ENCODE results near the gene NOL6.

NOL6 gene

DNA sequence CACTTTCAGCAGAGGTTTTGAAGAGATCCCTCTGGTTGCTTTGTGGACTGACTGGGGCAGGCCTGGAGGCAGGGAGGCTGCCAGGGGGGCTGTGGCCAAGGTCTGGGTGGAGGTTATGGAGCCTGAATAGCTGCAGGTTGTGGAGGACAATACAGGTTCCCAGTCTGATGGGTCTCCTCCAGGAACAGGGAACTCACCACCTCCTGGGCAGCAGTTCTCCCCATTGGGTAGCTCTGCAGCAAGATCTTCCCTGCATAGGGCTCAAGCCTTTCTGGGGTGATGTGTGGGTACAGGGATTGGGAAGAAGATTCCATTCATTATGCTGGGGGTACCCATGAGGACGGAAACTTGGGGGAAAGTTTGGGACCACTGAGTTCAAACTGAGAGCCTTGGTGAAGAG lies 33.1 kb downstream of the NOL6 start:
- H3K4me3 ChIP-seq (ENCODE audit: low read length), result no peak overlapping the region
- no peak for DNase-seq (ENCODE audit: low read depth)
- TF ChIP-seq, protein P1, sequence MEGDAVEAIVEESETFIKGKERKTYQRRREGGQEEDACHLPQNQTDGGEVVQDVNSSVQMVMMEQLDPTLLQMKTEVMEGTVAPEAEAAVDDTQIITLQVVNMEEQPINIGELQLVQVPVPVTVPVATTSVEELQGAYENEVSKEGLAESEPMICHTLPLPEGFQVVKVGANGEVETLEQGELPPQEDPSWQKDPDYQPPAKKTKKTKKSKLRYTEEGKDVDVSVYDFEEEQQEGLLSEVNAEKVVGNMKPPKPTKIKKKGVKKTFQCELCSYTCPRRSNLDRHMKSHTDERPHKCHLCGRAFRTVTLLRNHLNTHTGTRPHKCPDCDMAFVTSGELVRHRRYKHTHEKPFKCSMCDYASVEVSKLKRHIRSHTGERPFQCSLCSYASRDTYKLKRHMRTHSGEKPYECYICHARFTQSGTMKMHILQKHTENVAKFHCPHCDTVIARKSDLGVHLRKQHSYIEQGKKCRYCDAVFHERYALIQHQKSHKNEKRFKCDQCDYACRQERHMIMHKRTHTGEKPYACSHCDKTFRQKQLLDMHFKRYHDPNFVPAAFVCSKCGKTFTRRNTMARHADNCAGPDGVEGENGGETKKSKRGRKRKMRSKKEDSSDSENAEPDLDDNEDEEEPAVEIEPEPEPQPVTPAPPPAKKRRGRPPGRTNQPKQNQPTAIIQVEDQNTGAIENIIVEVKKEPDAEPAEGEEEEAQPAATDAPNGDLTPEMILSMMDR (IDR thresholded peaks at IDR 0.05; ENCODE audit: insufficient read depth, low read depth, low read length, missing control alignments), result no peak

DNA sequence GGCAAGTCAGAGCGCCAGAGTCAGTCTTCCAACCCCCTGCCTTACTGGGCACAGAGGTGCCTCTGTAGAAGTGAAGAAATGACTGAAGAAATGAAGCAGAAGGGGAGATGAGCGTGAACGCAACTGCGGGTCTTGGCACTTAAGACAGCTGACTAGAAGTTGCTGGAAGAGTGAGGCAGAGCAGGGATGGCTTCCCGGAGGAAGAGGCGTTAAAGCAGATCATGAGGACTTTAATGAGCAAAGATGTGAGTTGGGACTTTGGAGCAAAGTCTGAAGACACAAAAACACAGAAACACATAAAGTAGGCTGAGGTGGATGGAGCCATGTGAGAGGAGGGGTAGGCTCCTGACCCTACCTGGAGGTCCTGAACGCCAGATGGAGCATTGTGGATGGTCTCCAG lies 33.5 kb downstream of the NOL6 start:
- TF ChIP-seq, protein P1 (IDR thresholded peaks at IDR 0.05; ENCODE audit: insufficient read depth, low read depth, low read length, missing control alignments), result no peak
- DNase-seq (ENCODE audit: low read depth), result no peak
- no peak overlapping the region for H3K4me3 ChIP-seq (ENCODE audit: low read length)

DNA sequence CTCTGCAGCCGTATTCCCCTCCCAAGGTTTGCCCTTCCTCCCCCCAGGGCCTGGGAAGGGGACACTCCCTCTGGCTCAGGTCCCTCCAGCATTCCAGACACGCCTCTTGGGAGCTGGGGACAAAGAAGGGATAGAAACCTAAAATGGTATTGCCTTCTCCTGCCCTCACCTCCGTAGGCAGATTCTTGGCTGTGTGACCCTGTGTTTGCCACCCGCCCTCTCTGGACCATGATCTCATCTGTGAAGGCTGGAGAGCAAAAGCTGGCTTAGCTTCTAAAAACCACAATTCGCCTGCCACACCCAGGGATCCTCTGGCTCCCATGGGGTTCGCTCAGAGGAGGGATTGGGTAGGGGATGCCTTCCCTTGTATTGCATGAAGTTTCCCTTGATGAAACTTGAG lies 34.0 kb downstream of the NOL6 start:
- H3K4me3 ChIP-seq (ENCODE audit: low read length), result no peak overlapping the region
- TF ChIP-seq, protein P1 (IDR thresholded peaks at IDR 0.05; ENCODE audit: insufficient read depth, low read depth, low read length, missing control alignments), result no peak
- DNase-seq (ENCODE audit: low read depth), result no peak

DNA sequence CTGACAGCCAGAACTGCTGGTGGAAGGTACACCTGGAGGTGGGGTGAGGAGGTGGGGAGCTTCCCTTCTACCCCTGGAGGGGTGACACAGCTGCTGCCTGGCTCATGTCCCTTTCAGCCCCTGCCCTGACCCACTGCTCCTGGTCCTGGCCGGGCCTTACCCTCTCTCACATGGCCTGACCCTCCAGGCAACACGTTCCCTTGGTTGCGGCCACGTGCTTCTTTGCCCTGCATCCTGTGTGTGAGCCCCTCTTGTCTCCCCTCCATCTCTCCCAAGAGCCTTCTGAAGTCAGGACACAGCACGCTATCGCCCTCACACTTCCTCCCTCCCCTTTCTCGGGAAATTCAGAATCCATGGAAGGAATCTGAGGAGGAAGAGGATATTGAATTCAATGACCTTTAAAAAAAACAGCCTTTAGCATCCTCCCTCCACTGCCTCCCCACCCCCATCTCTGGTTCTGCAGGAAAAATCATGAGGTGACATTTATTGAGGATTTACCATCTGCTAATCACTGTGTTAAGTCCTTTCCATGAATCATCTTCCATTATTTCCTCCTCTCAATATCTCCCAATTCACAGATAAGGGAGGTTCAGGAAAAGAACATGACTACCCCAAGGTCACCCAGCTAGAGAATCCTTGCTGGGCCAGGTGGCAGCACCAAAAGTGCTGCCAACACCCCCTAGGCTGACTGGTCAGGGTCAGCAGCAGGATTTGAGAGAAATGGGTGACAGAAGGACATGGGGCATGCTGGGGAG lies 34.6 kb downstream of the NOL6 start:
- TF ChIP-seq, protein P1 (IDR thresholded peaks at IDR 0.05; ENCODE audit: insufficient read depth, low read depth, low read length, missing control alignments), result no peak
- H3K4me3 ChIP-seq (ENCODE audit: low read length), result no peak overlapping the region
- no peak for DNase-seq (ENCODE audit: low read depth)

DNA sequence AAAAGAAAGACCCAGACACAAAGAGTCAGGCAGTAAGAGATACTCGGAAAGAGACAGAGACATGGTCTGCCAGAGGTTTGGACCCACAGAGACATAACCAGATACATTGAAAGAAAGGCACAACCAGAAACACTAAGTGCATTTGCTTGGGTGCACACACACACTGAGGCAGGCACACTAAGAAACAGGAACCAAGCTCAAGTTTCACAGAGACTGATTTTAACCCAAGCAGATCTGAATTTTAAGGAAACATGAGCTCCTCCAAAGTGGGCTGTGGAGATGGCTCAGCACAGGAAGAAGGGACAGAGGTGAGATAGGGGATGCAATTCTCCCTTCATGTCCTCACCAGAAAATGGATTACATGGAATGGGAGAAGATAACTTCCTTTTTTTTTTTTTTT lies 35.8 kb downstream of the NOL6 start:
- H3K4me3 ChIP-seq (ENCODE audit: low read length), result no peak overlapping the region
- TF ChIP-seq, protein P1 (IDR thresholded peaks at IDR 0.05; ENCODE audit: insufficient read depth, low read depth, low read length, missing control alignments), result no peak
- no peak for DNase-seq (ENCODE audit: low read depth)

DNA sequence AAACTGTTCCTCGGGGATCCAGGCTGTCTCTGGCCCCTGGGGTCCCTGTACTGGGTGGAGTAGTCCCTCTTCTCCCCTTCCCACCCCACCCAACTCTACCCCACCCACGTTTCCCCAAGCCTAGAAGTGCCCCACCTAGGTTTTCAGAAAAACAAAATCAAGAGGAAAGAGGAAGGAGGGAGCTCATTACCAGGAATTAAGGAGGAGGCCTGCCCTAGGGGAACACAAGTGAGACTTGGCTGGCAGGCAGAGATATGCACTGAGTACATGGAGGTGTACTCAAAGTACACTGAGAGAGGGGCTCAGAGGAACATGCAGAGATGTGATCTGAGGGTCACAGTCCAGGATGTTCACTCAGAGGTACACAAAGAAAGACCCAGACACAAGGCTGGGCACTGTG lies 36.5 kb downstream of the NOL6 start:
- TF ChIP-seq, protein P1 (IDR thresholded peaks at IDR 0.05; ENCODE audit: insufficient read depth, low read depth, low read length, missing control alignments), result no peak
- no peak overlapping the region for H3K4me3 ChIP-seq (ENCODE audit: low read length)
- no peak for DNase-seq (ENCODE audit: low read depth)

DNA sequence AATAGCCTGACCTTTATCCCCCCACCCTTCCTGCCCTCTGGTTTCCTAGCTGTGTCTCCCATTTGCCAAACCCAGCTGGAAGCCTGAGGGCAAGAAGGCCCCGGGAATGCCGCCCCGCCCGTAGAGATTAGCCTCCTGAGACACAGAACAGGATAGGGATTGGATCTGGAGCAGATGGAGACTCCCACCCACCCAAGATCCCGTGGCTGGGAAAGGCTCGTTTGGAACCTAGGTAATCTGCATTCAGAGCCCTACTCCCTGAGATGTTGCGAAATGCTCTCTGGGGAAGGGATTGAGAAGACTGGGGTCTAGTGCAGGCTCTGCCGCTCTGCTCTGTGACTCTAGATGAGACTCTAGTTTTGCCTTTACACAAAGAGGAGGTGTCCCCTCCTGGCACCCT lies 37.3 kb downstream of the NOL6 start:
- TF ChIP-seq, protein P1 (IDR thresholded peaks at IDR 0.05; ENCODE audit: insufficient read depth, low read depth, low read length, missing control alignments), result no peak
- DNase-seq (ENCODE audit: low read depth), result no peak
- H3K4me3 ChIP-seq (ENCODE audit: low read length), result no peak overlapping the region
